Measurements from ENCODE around the gene WDR4.
"Not testable (repeated sequence)": the region's sequence is repeated elsewhere in the genome, so short reads cannot be mapped to it uniquely, and the experiment has no call there.

WDR4 gene

DNA sequence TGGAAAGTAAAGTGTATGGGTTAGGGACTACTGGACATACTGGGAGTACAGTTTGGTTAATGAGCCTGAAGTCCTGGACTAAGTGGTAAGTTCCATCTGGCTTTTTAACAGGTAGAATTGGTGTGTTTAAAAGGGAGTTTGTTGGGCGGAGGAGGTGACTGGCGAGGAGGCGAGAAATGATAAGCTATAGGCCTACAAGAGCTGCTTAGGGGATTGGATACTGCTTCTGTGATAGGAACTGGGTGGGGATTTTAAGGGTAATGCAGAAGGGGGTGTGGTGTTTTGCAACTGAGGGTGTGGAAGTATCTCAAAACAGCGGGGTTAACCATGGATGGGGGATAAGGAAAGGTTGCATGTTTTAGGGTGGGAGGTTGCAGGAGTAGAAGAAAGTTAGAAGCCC lies 42.6 kb upstream of the WDR4 start:
- TF ChIP-seq SUZ12 (IDR thresholded peaks at IDR 0.05; ENCODE audit: extremely low read depth, insufficient read depth, insufficient read length) (no peak), ZNF274 (IDR thresholded peaks at IDR 0.05; ENCODE audit: low read depth, low read length) (no peak), YY1 (IDR thresholded peaks at IDR 0.05; ENCODE audit: insufficient read depth, insufficient read length) (no peak)
- no peak for DNase-seq (ENCODE audit: low read depth, low spot score)
- H3K27me3 ChIP-seq (ENCODE audit: insufficient read depth, insufficient read length): no peaks in the 10 kb centered on the region
- H3K36me3 ChIP-seq (ENCODE audit: insufficient read depth, insufficient read length, low read length): peaks cover 61% of the 10 kb centered on the region
- H3K9me3 ChIP-seq (ENCODE audit: insufficient read depth, low read length): no peaks in the 10 kb centered on the region
- H3K4me3 ChIP-seq (ENCODE audit: insufficient read length, low read depth): no peak overlapping the region
- no peak overlapping the region for H3K9ac ChIP-seq (ENCODE audit: insufficient read length, low read depth)
- peaks cover 7% of the 10 kb centered on the region for H3K4me1 ChIP-seq (ENCODE audit: insufficient read depth, insufficient read length)

DNA sequence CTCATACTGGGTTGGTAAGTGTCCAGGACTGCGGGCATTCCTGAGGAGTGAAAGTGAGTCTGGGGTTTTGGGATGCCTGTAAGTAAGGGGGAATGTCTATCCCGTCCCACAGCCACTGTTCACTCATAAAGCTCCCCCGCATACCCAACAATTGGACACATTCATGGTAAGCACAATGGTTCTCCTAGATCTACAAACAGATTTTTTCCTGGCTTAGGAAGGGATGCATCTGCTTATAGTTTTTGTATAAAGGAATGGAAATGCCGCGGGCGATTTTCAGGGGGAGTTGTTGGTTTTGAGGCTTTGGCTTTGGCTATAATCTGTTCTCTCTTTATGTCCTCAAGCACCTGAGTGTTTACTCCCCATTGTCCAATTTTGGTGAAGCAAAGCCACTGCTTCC lies 39.0 kb upstream of the WDR4 start:
- H3K9me3 ChIP-seq (ENCODE audit: insufficient read depth, low read length): no peaks in the 10 kb centered on the region
- H3K36me3 ChIP-seq (ENCODE audit: insufficient read depth, insufficient read length, low read length): peaks cover 77% of the 10 kb centered on the region
- TF ChIP-seq YY1 (IDR thresholded peaks at IDR 0.05; ENCODE audit: insufficient read depth, insufficient read length) (no peak), ZNF274 (IDR thresholded peaks at IDR 0.05; ENCODE audit: low read depth, low read length) (no peak), SUZ12 (IDR thresholded peaks at IDR 0.05; ENCODE audit: extremely low read depth, insufficient read depth, insufficient read length) (no peak)
- H3K9ac ChIP-seq (ENCODE audit: insufficient read length, low read depth): no peak overlapping the region
- no peaks in the 10 kb centered on the region for H3K27me3 ChIP-seq (ENCODE audit: insufficient read depth, insufficient read length)
- no peak for DNase-seq (ENCODE audit: low read depth, low spot score)
- H3K4me1 ChIP-seq (ENCODE audit: insufficient read depth, insufficient read length): peaks cover 9% of the 10 kb centered on the region
- no peak overlapping the region for H3K4me3 ChIP-seq (ENCODE audit: insufficient read length, low read depth)

- no peak for TF ChIP-seq SUZ12 (IDR thresholded peaks at IDR 0.05; ENCODE audit: extremely low read depth, insufficient read depth, insufficient read length)
Measured at GRCh38 chr21:42913476-42913875, 34.1 kb upstream of the WDR4 start.

DNA sequence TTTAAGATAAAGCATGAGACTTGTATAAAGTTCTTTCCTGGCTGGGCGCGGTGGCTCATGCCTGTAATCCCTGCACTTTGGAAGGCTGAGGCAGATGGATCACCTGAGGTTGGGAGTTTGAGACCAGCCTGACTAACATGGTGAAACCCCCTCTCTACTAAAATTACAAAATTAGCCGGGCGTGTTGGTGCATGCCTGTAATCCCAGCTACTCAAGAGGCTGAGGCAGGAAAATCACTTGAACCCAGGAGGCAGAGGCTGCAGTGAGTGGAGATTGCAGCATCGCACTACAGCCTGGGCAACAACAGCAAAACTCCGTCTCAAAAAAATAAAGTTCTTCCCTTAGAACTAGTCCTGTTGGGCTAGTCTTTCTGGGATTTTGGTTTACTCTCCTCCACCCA lies 32.6 kb upstream of the WDR4 start:
- not testable (repeated sequence) for H3K4me1 ChIP-seq (ENCODE audit: insufficient read depth, insufficient read length); DNase-seq (ENCODE audit: low read depth, low spot score); H3K9me3 ChIP-seq (ENCODE audit: insufficient read depth, low read length); H3K4me3 ChIP-seq (ENCODE audit: insufficient read length, low read depth); H3K27me3 ChIP-seq (ENCODE audit: insufficient read depth, insufficient read length); H3K9ac ChIP-seq (ENCODE audit: insufficient read length, low read depth)
- H3K36me3 ChIP-seq (ENCODE audit: insufficient read depth, insufficient read length, low read length): peaks cover 71% of the 10 kb centered on the region

More at GRCh38 chr21:42913476-42913875, 34.1 kb upstream of the WDR4 start:
- Histone ChIP-seq H3K4me1 (ENCODE audit: insufficient read depth, insufficient read length) (peaks cover 11% of the 10 kb centered on the region), H3K9me3 (ENCODE audit: insufficient read depth, low read length) (no peaks in the 10 kb centered on the region), H3K4me3 (ENCODE audit: insufficient read length, low read depth) (no peak overlapping the region), H3K36me3 (ENCODE audit: insufficient read depth, insufficient read length, low read length) (peaks cover 71% of the 10 kb centered on the region), H3K27me3 (ENCODE audit: insufficient read depth, insufficient read length) (no peaks in the 10 kb centered on the region), H3K9ac (ENCODE audit: insufficient read length, low read depth) (peak overlapping the region; percentile 36)
- DNase-seq (ENCODE audit: low read depth, low spot score): no peak

DNA sequence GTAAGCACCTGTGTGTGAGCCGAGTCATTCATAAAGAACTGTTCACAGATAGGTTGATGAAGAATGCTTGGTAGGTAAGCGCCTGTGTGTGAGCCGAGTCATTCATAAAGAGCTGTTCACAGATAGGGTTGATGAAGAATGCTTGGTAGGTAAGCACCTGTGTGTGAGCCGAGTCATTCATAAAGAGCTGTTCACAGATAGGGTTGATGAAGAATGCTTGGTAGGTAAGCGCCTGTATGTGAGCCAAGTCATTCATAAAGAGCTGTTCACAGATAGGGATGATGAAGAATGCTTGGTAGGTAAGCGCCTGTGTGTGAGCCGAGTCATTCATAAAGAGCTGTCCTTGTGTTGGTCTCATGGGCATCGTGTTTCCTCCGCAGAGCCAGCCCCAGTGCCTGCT lies 29.1 kb upstream of the WDR4 start:
- not testable (repeated sequence) for DNase-seq (ENCODE audit: low read depth, low spot score); H3K9ac ChIP-seq (ENCODE audit: insufficient read length, low read depth); H3K4me1 ChIP-seq (ENCODE audit: insufficient read depth, insufficient read length); H3K27me3 ChIP-seq (ENCODE audit: insufficient read depth, insufficient read length); H3K4me3 ChIP-seq (ENCODE audit: insufficient read length, low read depth)
- H3K36me3 ChIP-seq (ENCODE audit: insufficient read depth, insufficient read length, low read length): peaks cover 90% of the 10 kb centered on the region
- peaks cover 16% of the 10 kb centered on the region for H3K9me3 ChIP-seq (ENCODE audit: insufficient read depth, low read length)

GRCh38 chr21:42906233-42906632 lies 26.9 kb upstream of the WDR4 start:
- Histone ChIP-seq H3K9ac (ENCODE audit: insufficient read length, low read depth) (no peak overlapping the region), H3K9me3 (ENCODE audit: insufficient read depth, low read length) (peaks cover 16% of the 10 kb centered on the region), H3K4me1 (ENCODE audit: insufficient read depth, insufficient read length) (peaks cover 2% of the 10 kb centered on the region), H3K4me3 (ENCODE audit: insufficient read length, low read depth) (no peak overlapping the region), H3K27me3 (ENCODE audit: insufficient read depth, insufficient read length) (no peaks in the 10 kb centered on the region), H3K36me3 (ENCODE audit: insufficient read depth, insufficient read length, low read length) (peaks cover 96% of the 10 kb centered on the region)
- no peak for DNase-seq (ENCODE audit: low read depth, low spot score)
- TF ChIP-seq YY1 (IDR thresholded peaks at IDR 0.05; ENCODE audit: insufficient read depth, insufficient read length): no peak
- TF ChIP-seq ZNF274 (IDR thresholded peaks at IDR 0.05; ENCODE audit: low read depth, low read length): no peak
- no peak for TF ChIP-seq SUZ12 (IDR thresholded peaks at IDR 0.05; ENCODE audit: extremely low read depth, insufficient read depth, insufficient read length)

DNA sequence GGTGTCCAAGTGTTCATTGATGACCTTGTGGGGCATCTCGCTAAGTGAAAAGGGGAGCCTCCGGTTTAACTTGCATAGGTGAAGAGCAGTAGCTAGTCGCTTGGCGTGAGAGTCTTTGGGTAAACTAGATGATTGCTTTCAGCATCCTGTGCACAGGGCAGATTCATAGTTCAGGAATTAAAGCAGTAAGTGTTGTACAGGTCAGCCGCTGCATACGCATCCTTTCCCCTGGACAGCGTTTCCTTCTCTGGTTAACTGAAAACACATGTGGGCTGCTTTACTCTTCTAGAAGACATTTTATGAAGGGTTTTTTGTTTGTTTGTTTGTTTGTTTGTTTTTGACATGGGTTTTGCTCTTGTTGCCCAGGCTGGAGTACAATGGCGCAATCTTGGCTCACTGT lies 25.9 kb upstream of the WDR4 start:
- H3K4me3 ChIP-seq (ENCODE audit: insufficient read length, low read depth): no peak overlapping the region
- no peak overlapping the region for H3K9ac ChIP-seq (ENCODE audit: insufficient read length, low read depth)
- DNase-seq (ENCODE audit: low read depth, low spot score): no peak
- H3K27me3 ChIP-seq (ENCODE audit: insufficient read depth, insufficient read length): no peaks in the 10 kb centered on the region
- H3K9me3 ChIP-seq (ENCODE audit: insufficient read depth, low read length): peaks cover 16% of the 10 kb centered on the region
- H3K4me1 ChIP-seq (ENCODE audit: insufficient read depth, insufficient read length): peaks cover 2% of the 10 kb centered on the region
- H3K36me3 ChIP-seq (ENCODE audit: insufficient read depth, insufficient read length, low read length): peaks cover 95% of the 10 kb centered on the region
- TF ChIP-seq SUZ12 (IDR thresholded peaks at IDR 0.05; ENCODE audit: extremely low read depth, insufficient read depth, insufficient read length): no peak
- TF ChIP-seq YY1 (IDR thresholded peaks at IDR 0.05; ENCODE audit: insufficient read depth, insufficient read length): no peak
- TF ChIP-seq ZNF274 (IDR thresholded peaks at IDR 0.05; ENCODE audit: low read depth, low read length): no peak

- no peak for TF ChIP-seq SUZ12 (IDR thresholded peaks at IDR 0.05; ENCODE audit: extremely low read depth, insufficient read depth, insufficient read length)
- no peak for TF ChIP-seq ZNF274 (IDR thresholded peaks at IDR 0.05; ENCODE audit: low read depth, low read length)
- TF ChIP-seq YY1 (IDR thresholded peaks at IDR 0.05; ENCODE audit: insufficient read depth, insufficient read length): no peak
- peaks cover 2% of the 10 kb centered on the region for H3K4me1 ChIP-seq (ENCODE audit: insufficient read depth, insufficient read length)
- H3K36me3 ChIP-seq (ENCODE audit: insufficient read depth, insufficient read length, low read length): peaks cover 92% of the 10 kb centered on the region
- no peaks in the 10 kb centered on the region for H3K27me3 ChIP-seq (ENCODE audit: insufficient read depth, insufficient read length)
- peaks cover 16% of the 10 kb centered on the region for H3K9me3 ChIP-seq (ENCODE audit: insufficient read depth, low read length)
- H3K4me3 ChIP-seq (ENCODE audit: insufficient read length, low read depth): no peak overlapping the region
- DNase-seq (ENCODE audit: low read depth, low spot score): no peak
- H3K9ac ChIP-seq (ENCODE audit: insufficient read length, low read depth): no peak overlapping the region
Measured at GRCh38 chr21:42903817-42904216, 24.5 kb upstream of the WDR4 start.
